Stomach (tissue), 4 donors: ENCODE measurements around the gene CRIM1.

Experiments used
- CTCF ChIP-seq, 7 experiments: fragments of 450-650 bp in 4 of 7; fragments of 200-600 bp in 3 of 7; sonication (generic) in 3 of 7; IDR thresholded peaks; one replicate each; pipeline ENCODE4 v1.5.1; 2016 to 2019; ENCODE audit warnings: antibody characterized with exemption in 7 of 7, control low read depth in 2 of 7, mild to moderate bottlenecking in 1 of 7
- EP300 ChIP-seq: sonication (generic); formaldehyde crosslinking; IDR thresholded peaks from one replicate; pipeline ENCODE4 v1.6.1; 2017; ENCODE audit warnings: antibody characterized with exemption
- POLR2A ChIP-seq, 4 donors: fragments of 450-650 bp; IDR thresholded peaks; one replicate each; pipeline ENCODE4 v1.6.1; 2016; ENCODE audit warnings: antibody characterized with exemption in 4 of 4, control low read depth in 2 of 4, mild to moderate bottlenecking in 1 of 4, moderate library complexity in 1 of 4

GRCh38 chr2:36534275-36534799, 178.8 kb downstream of the CRIM1 start:
- TF ChIP-seq CTCF (IDR thresholded peaks at IDR 0.05) (no peak), POLR2A (IDR thresholded peaks at IDR 0.05) (no peak), EP300 (no peak)
